Measurements from ENCODE around the gene NTN1. TPM values are rescaled to one million over a fixed set of nuclear protein-coding genes. Genes with fewer than 3 reads are reported as not detected.
A peak's percentile ranks its signal among the peaks of the same experiment; 100 is the strongest.

The NTN1 gene
- total and polyA plus RNA-seq, 11 donors: 9.3 to 25.8 (median 17.3) TPM

DNA sequence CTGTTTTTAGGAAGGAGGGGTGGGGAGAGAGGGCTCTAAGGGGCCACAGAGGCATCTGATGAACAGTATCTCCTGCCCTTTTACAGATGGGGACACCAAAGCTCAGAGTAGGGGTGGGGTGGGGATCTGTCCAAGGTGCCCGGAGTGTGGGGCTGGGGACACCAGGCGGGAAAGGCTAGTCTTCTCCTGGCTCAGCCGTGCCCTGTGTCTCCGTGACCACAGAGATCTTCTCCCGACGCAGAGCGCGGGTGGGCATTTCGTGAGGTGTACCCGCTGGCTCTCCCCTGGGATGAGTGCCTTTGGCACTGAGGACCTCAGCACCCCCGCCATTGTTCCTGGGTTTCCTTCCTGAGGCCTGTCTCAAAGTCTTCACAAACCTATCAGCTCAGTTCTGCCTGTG lies 209.6 kb downstream of the NTN1 start:
- H3K36me3 ChIP-seq: no peaks in the 10 kb centered on the region
- ATAC-seq (no peak), DNase-seq (peak in 2 of 5 donors; percentile 18 to 38)
- no peaks in the 10 kb centered on the region for H3K9me3 ChIP-seq
- H3K4me1 ChIP-seq: peaks cover 0 to 7% (median 0%) of the 10 kb centered on the region in 12 donors
- H3K4me3 ChIP-seq: no peak overlapping the region
- WGBS, 4 donors: 80 to 95% (median 82%) methylated on average over 4 to 11 of the region's 11 CpGs
- no peak overlapping the region for H3K27ac ChIP-seq
- intact Hi-C loops (cut with DNase I): loop anchor here in 1 of 10 donors (5.0 kb wide), 1 partner anchor 36 kb away; no protein-coding TSS in a partner anchor
- TF ChIP-seq, protein P1, sequence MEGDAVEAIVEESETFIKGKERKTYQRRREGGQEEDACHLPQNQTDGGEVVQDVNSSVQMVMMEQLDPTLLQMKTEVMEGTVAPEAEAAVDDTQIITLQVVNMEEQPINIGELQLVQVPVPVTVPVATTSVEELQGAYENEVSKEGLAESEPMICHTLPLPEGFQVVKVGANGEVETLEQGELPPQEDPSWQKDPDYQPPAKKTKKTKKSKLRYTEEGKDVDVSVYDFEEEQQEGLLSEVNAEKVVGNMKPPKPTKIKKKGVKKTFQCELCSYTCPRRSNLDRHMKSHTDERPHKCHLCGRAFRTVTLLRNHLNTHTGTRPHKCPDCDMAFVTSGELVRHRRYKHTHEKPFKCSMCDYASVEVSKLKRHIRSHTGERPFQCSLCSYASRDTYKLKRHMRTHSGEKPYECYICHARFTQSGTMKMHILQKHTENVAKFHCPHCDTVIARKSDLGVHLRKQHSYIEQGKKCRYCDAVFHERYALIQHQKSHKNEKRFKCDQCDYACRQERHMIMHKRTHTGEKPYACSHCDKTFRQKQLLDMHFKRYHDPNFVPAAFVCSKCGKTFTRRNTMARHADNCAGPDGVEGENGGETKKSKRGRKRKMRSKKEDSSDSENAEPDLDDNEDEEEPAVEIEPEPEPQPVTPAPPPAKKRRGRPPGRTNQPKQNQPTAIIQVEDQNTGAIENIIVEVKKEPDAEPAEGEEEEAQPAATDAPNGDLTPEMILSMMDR (IDR thresholded peaks at IDR 0.05): no peak
- TF ChIP-seq POLR2A (IDR thresholded peaks at IDR 0.05): no peak
- H3K27me3 ChIP-seq: no peaks in the 10 kb centered on the region

DNA sequence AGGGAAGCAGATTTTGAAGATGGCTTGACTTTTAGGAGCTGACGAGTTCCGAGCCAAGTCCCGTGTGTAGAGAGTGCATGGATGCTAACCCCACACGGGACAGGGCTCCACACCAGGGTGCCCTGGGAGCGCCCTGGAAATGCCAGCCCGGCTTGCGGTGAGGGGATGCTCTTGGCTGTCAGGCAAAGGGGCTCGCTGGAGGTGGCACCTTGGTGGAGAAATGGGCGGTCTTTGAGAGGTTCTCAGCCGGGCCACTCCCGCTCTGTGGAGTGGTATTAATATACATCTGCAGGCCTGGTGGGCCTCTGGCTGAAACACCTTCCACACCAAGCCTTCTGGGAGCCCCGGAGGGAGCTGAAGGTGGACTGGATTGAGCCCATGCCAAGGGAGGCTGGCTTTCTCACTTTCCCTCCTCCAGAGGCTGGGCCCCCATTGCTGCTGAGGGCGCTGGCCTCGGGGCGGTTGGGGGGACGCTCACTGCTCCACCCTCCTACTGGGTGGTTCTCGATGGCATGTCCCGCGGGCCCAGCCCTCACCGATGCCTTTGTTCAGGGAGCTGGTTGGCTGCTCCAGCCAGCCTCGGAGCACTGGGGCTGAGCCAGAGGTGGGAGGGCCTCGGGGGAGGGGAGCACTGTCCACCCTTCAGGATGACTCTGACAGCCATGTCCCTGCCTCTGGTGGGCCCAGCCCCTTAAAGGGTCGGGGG lies 210.3 kb downstream of the NTN1 start:
- intact Hi-C loops (cut with DNase I): loop anchor here in 1 of 10 donors (5.0 kb wide), 1 partner anchor 36 kb away; no protein-coding TSS in a partner anchor
- no peak overlapping the region for H3K4me3 ChIP-seq
- TF ChIP-seq POLR2A (IDR thresholded peaks at IDR 0.05): no peak
- TF ChIP-seq, protein P1 (IDR thresholded peaks at IDR 0.05): no peak
- no peaks in the 10 kb centered on the region for H3K9me3 ChIP-seq
- no peak for ATAC-seq
- no peak overlapping the region for H3K27ac ChIP-seq
- WGBS, 4 donors: 84 to 89% (median 88%) methylated on average over 7 to 23 of the region's 23 CpGs
- DNase-seq: peak in 2 of 5 donors; percentile 17 to 59
- H3K27me3 ChIP-seq: no peaks in the 10 kb centered on the region
- peaks cover 0 to 7% (median 0%) of the 10 kb centered on the region in 12 donors for H3K4me1 ChIP-seq
- no peaks in the 10 kb centered on the region for H3K36me3 ChIP-seq

DNA sequence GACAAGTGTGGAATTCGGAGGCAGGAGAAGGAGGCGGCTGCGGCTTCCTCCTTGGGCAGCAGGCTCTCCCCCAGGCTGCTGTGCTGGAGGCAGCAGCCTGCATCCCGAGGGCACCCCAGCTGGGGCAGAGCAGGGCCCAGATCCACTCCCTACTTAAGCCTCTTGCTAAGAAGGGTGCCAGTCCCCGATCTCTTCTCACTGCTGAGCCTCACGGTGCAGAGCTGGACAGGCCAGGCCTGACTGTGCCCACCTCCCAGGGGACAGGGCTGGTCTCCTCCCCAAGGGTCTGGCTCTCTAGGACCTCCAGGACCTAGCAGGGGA lies 210.8 kb downstream of the NTN1 start:
- Histone ChIP-seq H3K36me3 (no peaks in the 10 kb centered on the region), H3K27ac (no peak overlapping the region), H3K4me3 (no peak overlapping the region), H3K27me3 (no peaks in the 10 kb centered on the region), H3K9me3 (no peaks in the 10 kb centered on the region), H3K4me1 (peaks cover 0 to 7% (median 0%) of the 10 kb centered on the region in 12 donors)
- TF ChIP-seq POLR2A (IDR thresholded peaks at IDR 0.05): no peak
- TF ChIP-seq, protein P1 (IDR thresholded peaks at IDR 0.05): no peak
- DNase-seq (no peak), ATAC-seq (no peak)
- intact Hi-C loops (cut with DNase I): loop anchor here in 1 of 10 donors (5.0 kb wide), 1 partner anchor 35 kb away; no protein-coding TSS in a partner anchor
- 87 to 92% (median 89%) methylated on average over 2 to 6 of the region's 6 CpGs for WGBS, 4 donors

DNA sequence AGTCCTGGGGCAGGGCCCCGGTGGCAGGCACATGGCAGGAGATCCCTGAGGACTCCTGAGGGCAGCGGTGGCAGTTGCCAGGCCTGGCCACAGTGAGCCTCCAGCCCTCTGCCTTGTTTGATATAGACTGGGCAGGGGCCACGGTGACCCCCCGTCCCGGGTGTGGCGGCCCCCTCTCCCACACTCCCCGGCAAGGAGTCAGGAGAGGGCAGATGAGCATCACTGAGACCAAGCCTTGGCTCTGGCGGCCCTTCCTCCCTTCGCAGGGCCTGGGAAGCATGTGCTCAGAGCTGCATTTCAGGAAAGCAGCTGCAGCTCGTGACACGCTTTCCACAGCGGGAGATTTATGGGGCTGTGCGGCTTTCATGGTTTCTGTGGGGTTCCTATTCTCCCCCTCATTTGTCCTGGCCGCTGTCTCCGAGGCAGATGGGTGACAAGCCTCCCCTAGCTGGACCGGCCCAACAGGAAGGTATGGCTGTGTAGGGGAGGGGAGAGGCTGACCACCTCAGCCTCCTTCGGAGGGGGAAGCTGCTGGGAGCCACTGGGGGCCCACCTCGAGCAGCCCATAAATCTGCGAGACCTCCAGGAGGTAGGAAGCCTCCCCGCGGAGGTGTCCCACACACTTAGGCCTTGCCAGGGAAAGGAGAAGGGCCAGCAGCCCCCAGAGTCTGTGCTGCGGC lies 211.4 kb downstream of the NTN1 start:
- peaks cover 0 to 7% (median 0%) of the 10 kb centered on the region in 12 donors for H3K4me1 ChIP-seq
- ATAC-seq (no peak), DNase-seq (peak in 2 of 5 donors; percentile 18 to 51)
- H3K9me3 ChIP-seq: peaks cover 0 to 3% (median 0%) of the 10 kb centered on the region in 12 donors
- TF ChIP-seq, protein P1 (IDR thresholded peaks at IDR 0.05): no peak
- no peak for TF ChIP-seq POLR2A (IDR thresholded peaks at IDR 0.05)
- no peak overlapping the region for H3K4me3 ChIP-seq
- WGBS, 4 donors: 58 to 77% (median 71%) methylated on average over 9 to 22 of the region's 22 CpGs
- H3K27ac ChIP-seq: no peak overlapping the region
- H3K27me3 ChIP-seq: no peaks in the 10 kb centered on the region
- no peaks in the 10 kb centered on the region for H3K36me3 ChIP-seq
- intact Hi-C loops (cut with DNase I): loop anchor here in 1 of 10 donors (5.0 kb wide), 1 partner anchor 35 kb away; no protein-coding TSS in a partner anchor

Measured in heart left ventricle (tissue), 16 donors.